Endodermal cell (in vitro differentiated cells): ENCODE data around the gene SPINT3. TPM values are rescaled to one million over a fixed set of nuclear protein-coding genes. Genes with fewer than 3 reads are reported as not detected.

Experiments used
- DNase-seq: peaks from one replicate; pipeline ENCODE4 v3.0.0-alpha.2; 2017
- H3K27ac ChIP-seq: 2 replicates; pipeline ENCODE4 v1.5.1; 2013; ENCODE audit warnings: mild to moderate bottlenecking, low read depth, low read length, moderate library complexity
- H3K27me3 ChIP-seq: 2 replicates; pipeline ENCODE4 v1.6.1; 2013; ENCODE audit warnings: mild to moderate bottlenecking, low read length, moderate library complexity; ENCODE audit not compliant: insufficient read depth, control insufficient read depth, poor library complexity, severe bottlenecking
- H3K36me3 ChIP-seq: 2 replicates; pipeline ENCODE4 v1.7.0; 2013; ENCODE audit warnings: mild to moderate bottlenecking, low read length, moderate library complexity; ENCODE audit not compliant: control insufficient read depth, insufficient read depth
- H3K4me1 ChIP-seq: one replicate; pipeline ENCODE4 v1.7.0; 2013; ENCODE audit warnings: low read length; ENCODE audit not compliant: control insufficient read depth, insufficient read depth
- H3K4me3 ChIP-seq: 2 replicates; pipeline ENCODE4 v1.5.1; 2013; ENCODE audit warnings: mild to moderate bottlenecking, low read length, moderate library complexity
- H3K9ac ChIP-seq: 2 replicates; pipeline ENCODE4 v1.6.1; 2013; ENCODE audit warnings: mild to moderate bottlenecking, low read length, moderate library complexity; ENCODE audit not compliant: poor library complexity, severe bottlenecking; ENCODE audit errors: extremely low read depth
- H3K9me3 ChIP-seq: 2 replicates; pipeline ENCODE4 v1.6.1; 2013; ENCODE audit warnings: mild to moderate bottlenecking, low read length, moderate library complexity; ENCODE audit not compliant: control insufficient read depth
- H3K27ac Mint-ChIP-seq: 2 replicates; pipeline ENCODE4 v1.8.0; 2020; ENCODE audit warnings: mixed read lengths
- H3K27me3 Mint-ChIP-seq: 2 replicates; pipeline ENCODE4 v1.8.0; 2021; ENCODE audit warnings: mild to moderate bottlenecking, mixed read lengths; ENCODE audit not compliant: insufficient read depth
- H3K36me3 Mint-ChIP-seq: 2 replicates; pipeline ENCODE4 v1.8.0; 2020; ENCODE audit warnings: low read depth, mixed read lengths
- H3K4me1 Mint-ChIP-seq: 2 replicates; pipeline ENCODE4 v1.8.0; 2020; ENCODE audit warnings: mixed read lengths
- H3K4me3 Mint-ChIP-seq: 2 replicates; pipeline ENCODE4 v1.8.0; 2020; ENCODE audit warnings: mild to moderate bottlenecking, moderate library complexity, mixed read lengths
- H3K9me3 Mint-ChIP-seq: 2 replicates; pipeline ENCODE4 v1.8.0; 2020; ENCODE audit warnings: mild to moderate bottlenecking, mixed read lengths
- WGBS, 2 experiments: methylation state at CpG; one replicate each; pipeline versions ENCODE4 v1.1.5 to v1.1.7; 2013; ENCODE audit warnings: missing lambda C conversion rate in 2 of 2, mixed read lengths in 1 of 2; ENCODE audit not compliant: insufficient coverage in 1 of 2, insufficient read length in 1 of 2; 5-methylcytosine and 5-hydroxymethylcytosine counted together
- total RNA-seq, 2 donors: library from RNA; stranded (reverse); fragmentation: NEBNext Ultra II Directional in 1 of 2; extraction: Animal tissue kit (Norgen Biotek cat#: 25700) in 1 of 2; gene quantifications; 2 replicates in 1 of 2; 3 replicates in 1 of 2; pipeline ENCODE4 v1.2.1, GENCODE V29; 2021
- TF ChIP-seq, protein P1 (sequence below): fragments of 200-600 bp; sonication (generic); conservative IDR thresholded peaks from 2 replicates; pipeline ENCODE4 v1.5.0; 2021; ENCODE audit warnings: antibody characterized with exemption, mild to moderate bottlenecking

The SPINT3 gene
- total RNA-seq, 2 donors from 2014 or later: not detected

DNA sequence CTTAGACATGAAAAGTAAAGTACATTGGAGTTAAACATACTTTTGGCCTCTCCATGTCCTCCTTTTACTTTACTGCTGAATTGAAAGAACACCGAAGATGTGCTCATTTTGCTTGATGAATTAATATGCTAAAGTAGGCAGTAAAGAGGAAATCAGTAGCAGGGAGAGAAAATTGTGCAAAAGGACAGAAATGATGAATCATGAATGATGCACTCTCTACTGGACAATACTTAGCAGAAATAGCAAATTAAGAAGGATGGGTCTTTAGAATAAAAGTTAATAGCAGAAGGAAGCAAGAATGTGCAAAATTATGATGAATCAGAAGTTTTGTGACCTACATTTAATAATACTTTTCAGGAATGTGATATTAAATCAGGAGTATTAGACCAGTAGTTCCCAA is 8.4 kb upstream of the SPINT3 start:
- Histone ChIP-seq H3K9ac (no peak overlapping the region), H3K36me3 (no peaks in the 10 kb centered on the region), H3K27ac (no peak overlapping the region), H3K9me3 (no peaks in the 10 kb centered on the region), H3K27me3 (peaks cover 62% of the 10 kb centered on the region), H3K4me1 (no peaks in the 10 kb centered on the region), H3K4me3 (no peak overlapping the region)
- no peak for DNase-seq
- no peak overlapping the region for H3K27ac Mint-ChIP-seq
- TF ChIP-seq, protein P1, sequence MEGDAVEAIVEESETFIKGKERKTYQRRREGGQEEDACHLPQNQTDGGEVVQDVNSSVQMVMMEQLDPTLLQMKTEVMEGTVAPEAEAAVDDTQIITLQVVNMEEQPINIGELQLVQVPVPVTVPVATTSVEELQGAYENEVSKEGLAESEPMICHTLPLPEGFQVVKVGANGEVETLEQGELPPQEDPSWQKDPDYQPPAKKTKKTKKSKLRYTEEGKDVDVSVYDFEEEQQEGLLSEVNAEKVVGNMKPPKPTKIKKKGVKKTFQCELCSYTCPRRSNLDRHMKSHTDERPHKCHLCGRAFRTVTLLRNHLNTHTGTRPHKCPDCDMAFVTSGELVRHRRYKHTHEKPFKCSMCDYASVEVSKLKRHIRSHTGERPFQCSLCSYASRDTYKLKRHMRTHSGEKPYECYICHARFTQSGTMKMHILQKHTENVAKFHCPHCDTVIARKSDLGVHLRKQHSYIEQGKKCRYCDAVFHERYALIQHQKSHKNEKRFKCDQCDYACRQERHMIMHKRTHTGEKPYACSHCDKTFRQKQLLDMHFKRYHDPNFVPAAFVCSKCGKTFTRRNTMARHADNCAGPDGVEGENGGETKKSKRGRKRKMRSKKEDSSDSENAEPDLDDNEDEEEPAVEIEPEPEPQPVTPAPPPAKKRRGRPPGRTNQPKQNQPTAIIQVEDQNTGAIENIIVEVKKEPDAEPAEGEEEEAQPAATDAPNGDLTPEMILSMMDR: no peak
- H3K4me3 Mint-ChIP-seq: no peak overlapping the region
- H3K36me3 Mint-ChIP-seq: no peaks in the 10 kb centered on the region
- H3K27me3 Mint-ChIP-seq: peaks cover 43% of the 10 kb centered on the region
- H3K9me3 Mint-ChIP-seq: no peaks in the 10 kb centered on the region
- WGBS, 2 experiments: 78% methylated on average over 1 of the region's 1 CpG; no CpG with 5 or more reads in 1 of the 2 experiments
- H3K4me1 Mint-ChIP-seq: no peaks in the 10 kb centered on the region

DNA sequence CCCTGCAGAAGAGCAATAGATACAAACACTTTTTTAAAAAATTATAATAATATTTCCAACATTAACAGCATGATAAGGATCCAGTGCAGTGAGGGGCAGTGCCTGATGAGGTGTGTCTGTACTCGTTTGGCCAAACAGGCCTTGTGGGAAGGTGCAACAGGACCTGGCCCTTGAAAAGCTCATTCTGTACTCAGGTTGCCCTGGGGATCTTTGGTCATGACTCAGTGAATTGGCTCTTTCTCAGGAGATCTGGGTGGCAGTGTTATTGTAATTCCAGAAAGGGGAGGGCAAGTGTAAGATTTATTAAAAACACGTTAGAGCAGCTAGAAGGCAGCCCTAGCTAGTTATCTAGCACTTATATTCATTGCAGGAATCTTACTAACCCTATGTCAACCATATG is 2.9 kb upstream of the SPINT3 start:
- H3K4me1 Mint-ChIP-seq: no peaks in the 10 kb centered on the region
- H3K9me3 Mint-ChIP-seq: no peaks in the 10 kb centered on the region
- Histone ChIP-seq H3K27me3 (peaks cover 59% of the 10 kb centered on the region), H3K27ac (no peak overlapping the region), H3K9me3 (no peaks in the 10 kb centered on the region), H3K4me3 (no peak overlapping the region), H3K9ac (no peak overlapping the region), H3K4me1 (no peaks in the 10 kb centered on the region), H3K36me3 (no peaks in the 10 kb centered on the region)
- WGBS, 2 experiments: 71 to 82% methylated on average over 1 of the region's 2 CpGs
- TF ChIP-seq, protein P1: no peak
- peaks cover 43% of the 10 kb centered on the region for H3K27me3 Mint-ChIP-seq
- H3K4me3 Mint-ChIP-seq: no peak overlapping the region
- H3K27ac Mint-ChIP-seq: no peak overlapping the region
- no peaks in the 10 kb centered on the region for H3K36me3 Mint-ChIP-seq
- no peak for DNase-seq

DNA sequence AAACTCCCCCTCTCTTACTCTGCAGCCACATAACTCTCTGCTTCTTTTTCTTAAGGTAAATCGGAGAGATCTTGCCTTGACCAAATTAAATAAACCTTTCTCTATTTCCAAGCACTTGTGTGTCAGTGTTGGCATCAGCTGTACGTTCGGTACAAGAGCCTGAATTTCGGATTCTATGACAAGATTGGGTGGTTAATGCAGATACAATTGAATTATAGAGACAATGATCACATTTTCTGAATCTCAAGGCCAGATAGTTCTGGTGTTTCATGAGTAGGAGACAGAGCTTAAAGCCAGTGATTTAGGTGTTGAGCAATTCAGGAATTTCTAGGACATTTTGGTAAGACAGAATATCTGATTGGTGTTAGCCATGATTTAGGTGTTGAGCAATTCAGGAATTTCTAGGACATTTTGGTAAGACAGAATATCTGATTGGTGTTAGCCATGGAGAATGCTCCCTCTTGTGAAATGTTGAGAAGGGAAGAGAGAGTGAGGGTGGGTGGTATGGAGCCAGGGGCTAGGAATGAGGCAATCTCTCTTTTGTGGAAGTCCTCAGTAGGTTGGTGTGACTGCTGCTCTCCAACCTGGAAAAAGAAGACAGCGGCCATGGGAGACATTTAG is 5.1 kb downstream of the SPINT3 start:
- H3K9me3 Mint-ChIP-seq: peaks cover 23% of the 10 kb centered on the region
- H3K27ac Mint-ChIP-seq: no peak overlapping the region
- H3K9ac ChIP-seq: no peak overlapping the region
- peaks cover 21% of the 10 kb centered on the region for H3K4me1 Mint-ChIP-seq
- TF ChIP-seq, protein P1: no peak
- peaks cover 87% of the 10 kb centered on the region for H3K27me3 Mint-ChIP-seq
- peaks cover 20% of the 10 kb centered on the region for H3K9me3 ChIP-seq
- H3K36me3 Mint-ChIP-seq: peaks cover 7% of the 10 kb centered on the region
- no peak overlapping the region for H3K4me3 Mint-ChIP-seq
- peaks cover 89% of the 10 kb centered on the region for H3K27me3 ChIP-seq
- no peak for DNase-seq
- no peaks in the 10 kb centered on the region for H3K36me3 ChIP-seq
- WGBS, 2 experiments: 80 to 98% methylated on average over 1 to 5 of the region's 5 CpGs
- peaks cover 7% of the 10 kb centered on the region for H3K4me1 ChIP-seq
- H3K4me3 ChIP-seq: no peak overlapping the region
- no peak overlapping the region for H3K27ac ChIP-seq
